ENCODE data around the gene ZDHHC17. TPM values are rescaled to one million over a fixed set of nuclear protein-coding genes. Genes with fewer than 3 reads are reported as not detected.

ZDHHC17 gene
- total RNA-seq, 1 donor, result 33.3 TPM

DNA sequence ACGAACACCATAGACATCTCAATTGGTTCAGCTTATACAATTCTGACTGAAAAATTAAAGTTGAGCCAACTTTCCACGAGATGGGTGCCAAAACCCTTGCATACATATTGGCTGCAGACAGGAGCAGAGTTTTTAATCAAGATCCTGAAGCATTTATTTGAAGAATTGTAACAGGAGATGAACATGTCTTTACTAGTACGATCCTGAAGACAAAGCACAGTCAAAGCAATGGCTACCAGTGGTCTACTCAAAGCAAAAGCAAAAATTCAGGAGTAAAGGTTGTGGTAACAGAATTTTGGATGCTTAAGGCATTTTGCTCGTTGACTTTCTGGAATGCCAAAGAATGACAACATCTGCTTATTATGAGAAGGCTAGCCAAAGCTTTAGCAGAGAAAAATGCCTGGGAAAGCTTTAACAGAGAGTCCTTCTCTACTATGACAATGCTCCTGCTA lies 20.7 kb downstream of the ZDHHC17 start:
- DNase-seq (ENCODE audit: low read depth), result peak; percentile 87
- peak overlapping the region; percentile 16 for H3K4me3 ChIP-seq (ENCODE audit: low read depth, low read length)
- TF ChIP-seq, protein P1, sequence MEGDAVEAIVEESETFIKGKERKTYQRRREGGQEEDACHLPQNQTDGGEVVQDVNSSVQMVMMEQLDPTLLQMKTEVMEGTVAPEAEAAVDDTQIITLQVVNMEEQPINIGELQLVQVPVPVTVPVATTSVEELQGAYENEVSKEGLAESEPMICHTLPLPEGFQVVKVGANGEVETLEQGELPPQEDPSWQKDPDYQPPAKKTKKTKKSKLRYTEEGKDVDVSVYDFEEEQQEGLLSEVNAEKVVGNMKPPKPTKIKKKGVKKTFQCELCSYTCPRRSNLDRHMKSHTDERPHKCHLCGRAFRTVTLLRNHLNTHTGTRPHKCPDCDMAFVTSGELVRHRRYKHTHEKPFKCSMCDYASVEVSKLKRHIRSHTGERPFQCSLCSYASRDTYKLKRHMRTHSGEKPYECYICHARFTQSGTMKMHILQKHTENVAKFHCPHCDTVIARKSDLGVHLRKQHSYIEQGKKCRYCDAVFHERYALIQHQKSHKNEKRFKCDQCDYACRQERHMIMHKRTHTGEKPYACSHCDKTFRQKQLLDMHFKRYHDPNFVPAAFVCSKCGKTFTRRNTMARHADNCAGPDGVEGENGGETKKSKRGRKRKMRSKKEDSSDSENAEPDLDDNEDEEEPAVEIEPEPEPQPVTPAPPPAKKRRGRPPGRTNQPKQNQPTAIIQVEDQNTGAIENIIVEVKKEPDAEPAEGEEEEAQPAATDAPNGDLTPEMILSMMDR (IDR thresholded peaks at IDR 0.05; ENCODE audit: insufficient read depth, low read length), result no peak

- DNase-seq (ENCODE audit: low read depth), result no peak
These were observed 21.5 kb downstream of the ZDHHC17 start for GRCh38 chr12:76785407-76785806.

DNA sequence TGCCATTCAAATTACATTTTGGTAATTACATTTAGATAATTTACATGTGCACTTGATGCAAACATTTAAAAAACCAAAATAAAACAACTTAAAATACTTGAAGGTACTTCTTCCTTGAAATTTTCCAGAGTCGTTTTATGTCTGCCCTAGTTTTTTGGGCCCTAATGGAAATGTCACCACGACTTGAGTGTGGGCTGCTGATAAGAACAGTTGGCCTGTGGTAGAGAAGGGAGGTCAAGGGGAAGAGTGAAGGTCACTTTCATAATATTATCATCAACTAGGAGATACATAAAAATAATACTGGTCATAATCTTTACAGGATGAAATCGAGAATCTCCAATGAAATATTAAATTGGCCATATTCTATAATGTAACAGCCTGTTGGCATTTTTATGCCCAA lies 23.1 kb downstream of the ZDHHC17 start:
- TF ChIP-seq, protein P1 (IDR thresholded peaks at IDR 0.05; ENCODE audit: insufficient read depth, low read length), result no peak
- no peak for DNase-seq (ENCODE audit: low read depth)
- no peak overlapping the region for H3K4me3 ChIP-seq (ENCODE audit: low read depth, low read length)

More at GRCh38 chr12:76785407-76785806, 21.5 kb downstream of the ZDHHC17 start:
- TF ChIP-seq, protein P1 (IDR thresholded peaks at IDR 0.05; ENCODE audit: insufficient read depth, low read length), result no peak
- no peak overlapping the region for H3K4me3 ChIP-seq (ENCODE audit: low read depth, low read length)

GRCh38 chr12:76787689-76788088 lies 23.8 kb downstream of the ZDHHC17 start:
- no peak overlapping the region for H3K4me3 ChIP-seq (ENCODE audit: low read depth, low read length)
- no peak for DNase-seq (ENCODE audit: low read depth)
- TF ChIP-seq, protein P1 (IDR thresholded peaks at IDR 0.05; ENCODE audit: insufficient read depth, low read length), result no peak

DNA sequence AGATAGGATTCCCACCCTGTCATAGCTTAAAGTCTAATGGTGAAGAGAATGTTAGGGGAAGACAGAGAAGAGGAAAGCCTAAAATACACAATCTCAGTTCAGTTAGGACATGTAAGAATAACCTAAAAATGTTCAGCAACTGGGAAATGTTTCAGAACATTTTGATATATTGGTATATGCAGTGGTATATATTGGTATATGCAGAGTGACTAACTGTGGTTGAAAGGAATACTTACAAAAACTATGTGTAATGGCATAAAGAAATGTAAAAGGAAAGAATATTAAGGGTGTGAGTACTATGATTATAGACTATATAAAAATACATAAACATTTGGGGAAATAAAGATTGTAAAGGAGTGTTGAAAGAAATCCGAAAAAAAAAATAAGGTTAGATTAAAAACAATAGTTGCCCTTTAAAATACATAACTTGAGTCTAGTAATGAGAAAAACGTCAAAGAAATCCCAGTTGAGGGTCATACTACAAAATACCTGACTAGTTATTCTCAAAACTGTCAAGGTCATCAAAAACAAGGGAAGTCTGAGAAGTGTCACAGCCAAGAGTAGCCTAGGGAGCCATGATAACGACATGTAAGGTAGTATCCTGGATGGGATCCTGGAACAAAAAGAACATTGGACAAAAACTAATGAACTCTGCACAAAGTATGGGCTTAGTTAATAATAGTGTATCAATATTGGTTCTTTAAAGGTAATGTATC lies 25.6 kb downstream of the ZDHHC17 start:
- H3K4me3 ChIP-seq (ENCODE audit: low read depth, low read length), result no peak overlapping the region
- DNase-seq (ENCODE audit: low read depth), result no peak
- TF ChIP-seq, protein P1 (IDR thresholded peaks at IDR 0.05; ENCODE audit: insufficient read depth, low read length), result no peak

- no peak overlapping the region for H3K4me3 ChIP-seq (ENCODE audit: low read depth, low read length)
- TF ChIP-seq, protein P1 (IDR thresholded peaks at IDR 0.05; ENCODE audit: insufficient read depth, low read length), result peak; percentile 42
- DNase-seq (ENCODE audit: low read depth), result peak; percentile 51
These were observed 26.9 kb downstream of the ZDHHC17 start for GRCh38 chr12:76790564-76791552.

All from fibroblast of the aortic adventitia (primary cell).